Body of pancreas (tissue), 4 donors: ENCODE measurements around the gene SNX24.

ENCODE experiments used
- CTCF ChIP-seq, 7 experiments: fragments of 450-650 bp in 4 of 7; fragments of 200-600 bp in 3 of 7; sonication (generic) in 3 of 7; IDR thresholded peaks; one replicate each; pipeline ENCODE4 v1.5.1; 2016 to 2019; ENCODE audit warnings: antibody characterized with exemption in 7 of 7
- POLR2A ChIP-seq, 3 donors: fragments of 450-650 bp; IDR thresholded peaks; one replicate each; pipeline ENCODE4 v1.6.1; 2016; ENCODE audit warnings: antibody characterized with exemption in 3 of 3, mild to moderate bottlenecking in 2 of 3

- TF ChIP-seq CTCF (IDR thresholded peaks at IDR 0.05) = no peak
- no peak for TF ChIP-seq POLR2A (IDR thresholded peaks at IDR 0.05)
These were observed 182.8 kb downstream of the SNX24 start for GRCh38 chr5:123028222-123028621.
